ENCODE results near the gene EIF2AK2.

EIF2AK2 gene

DNA sequence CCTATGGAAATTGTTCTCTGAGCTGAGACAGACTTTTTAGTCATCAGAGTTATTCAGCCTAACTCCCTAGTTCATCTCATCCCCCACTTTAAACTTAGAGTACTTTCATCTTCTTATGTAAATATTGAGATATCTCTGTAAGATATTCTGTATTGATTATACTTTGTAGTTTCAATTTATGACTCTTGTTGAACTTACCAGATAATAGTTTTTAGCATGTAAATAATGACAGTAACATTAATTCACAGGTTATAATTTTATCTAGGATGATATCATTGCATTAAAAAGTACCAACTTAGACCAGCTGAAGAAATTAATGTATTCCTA lies 14.8 kb upstream of the EIF2AK2 start:
- DNase-seq (ENCODE audit: low spot score) (no peak), FAIRE-seq (no peak)

DNA sequence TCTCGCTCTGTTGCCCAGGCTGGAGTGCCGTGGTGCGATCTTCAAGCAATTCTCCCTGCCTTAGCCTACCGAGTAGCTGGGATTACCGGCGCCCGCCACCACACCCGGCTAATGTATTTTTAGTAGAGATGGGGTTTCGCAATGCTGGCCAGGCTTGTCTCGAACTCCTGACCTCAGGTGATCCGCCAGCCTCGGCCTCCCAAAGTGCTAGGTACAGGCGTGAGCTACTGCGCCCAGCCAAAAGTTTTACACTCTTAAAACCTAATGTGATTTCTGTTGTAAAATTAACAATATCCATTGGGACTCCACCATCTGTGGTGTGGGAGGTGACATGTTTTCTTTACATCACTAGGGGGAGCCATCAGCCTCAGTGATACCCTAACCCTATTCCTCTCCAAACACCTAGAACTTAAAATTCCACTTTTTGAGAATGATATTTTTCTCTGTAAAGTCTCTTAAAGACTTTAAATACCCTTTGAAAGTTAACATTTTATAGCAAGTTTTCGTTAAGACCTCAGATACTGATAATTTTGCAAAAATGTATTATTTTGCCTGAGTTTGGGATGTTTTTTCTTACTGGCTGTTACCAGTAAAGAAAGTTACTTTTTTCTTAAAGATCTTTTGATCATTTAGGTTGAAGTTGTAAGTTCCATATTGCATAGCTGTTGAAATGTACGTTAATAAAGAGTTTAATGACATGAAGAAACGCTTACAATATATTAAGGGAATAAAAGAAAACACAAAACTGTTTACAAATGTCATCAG lies 11.6 kb upstream of the EIF2AK2 start:
- FAIRE-seq, result no peak
- DNase-seq (ENCODE audit: low spot score), result peak; percentile 63

DNA sequence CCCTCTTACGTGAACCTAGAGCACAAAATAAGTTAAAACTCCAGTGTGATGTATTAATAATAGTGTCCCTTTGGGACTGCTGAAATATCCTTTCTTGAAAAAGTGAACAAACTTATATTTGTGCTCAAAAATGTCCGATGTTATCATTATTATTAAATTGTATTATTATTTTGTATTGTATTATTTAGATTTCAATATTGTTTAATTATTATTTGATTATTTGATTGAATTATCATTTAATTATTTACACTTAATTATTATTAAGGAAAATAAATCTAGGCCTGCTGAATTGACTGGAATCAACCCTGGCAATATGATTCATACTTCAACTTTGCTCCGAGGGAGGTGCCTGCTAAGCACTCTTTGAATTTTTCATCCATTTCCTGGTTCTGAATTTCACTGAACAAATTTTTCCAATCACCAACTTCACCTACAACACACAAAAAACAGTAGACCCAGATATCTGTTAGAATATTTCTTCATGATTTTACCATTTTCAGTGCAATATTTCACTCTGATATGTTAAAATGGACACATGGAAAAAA lies 10.9 kb upstream of the EIF2AK2 start:
- DNase-seq (ENCODE audit: low spot score) (no peak), FAIRE-seq (no peak)

DNA sequence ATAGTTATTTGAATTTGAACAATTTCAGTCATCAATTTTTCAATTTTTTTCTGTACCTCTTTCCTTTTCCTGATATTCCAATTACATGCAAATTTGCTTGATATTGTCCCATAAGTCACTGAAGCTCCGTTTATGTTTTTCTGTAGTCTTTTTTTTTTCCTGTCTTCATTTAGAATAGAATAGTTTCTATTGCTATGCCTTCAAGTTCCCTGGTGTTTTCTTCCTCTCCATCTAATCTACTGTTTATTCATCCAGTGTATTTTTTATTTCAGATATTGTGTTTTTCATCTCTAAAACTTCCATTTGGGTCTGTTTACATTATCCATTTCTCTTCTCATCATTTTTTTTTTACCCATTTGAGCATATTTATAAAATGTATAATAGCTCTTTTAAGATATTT lies 8.0 kb upstream of the EIF2AK2 start:
- FAIRE-seq (no peak), DNase-seq (ENCODE audit: low spot score) (no peak)

DNA sequence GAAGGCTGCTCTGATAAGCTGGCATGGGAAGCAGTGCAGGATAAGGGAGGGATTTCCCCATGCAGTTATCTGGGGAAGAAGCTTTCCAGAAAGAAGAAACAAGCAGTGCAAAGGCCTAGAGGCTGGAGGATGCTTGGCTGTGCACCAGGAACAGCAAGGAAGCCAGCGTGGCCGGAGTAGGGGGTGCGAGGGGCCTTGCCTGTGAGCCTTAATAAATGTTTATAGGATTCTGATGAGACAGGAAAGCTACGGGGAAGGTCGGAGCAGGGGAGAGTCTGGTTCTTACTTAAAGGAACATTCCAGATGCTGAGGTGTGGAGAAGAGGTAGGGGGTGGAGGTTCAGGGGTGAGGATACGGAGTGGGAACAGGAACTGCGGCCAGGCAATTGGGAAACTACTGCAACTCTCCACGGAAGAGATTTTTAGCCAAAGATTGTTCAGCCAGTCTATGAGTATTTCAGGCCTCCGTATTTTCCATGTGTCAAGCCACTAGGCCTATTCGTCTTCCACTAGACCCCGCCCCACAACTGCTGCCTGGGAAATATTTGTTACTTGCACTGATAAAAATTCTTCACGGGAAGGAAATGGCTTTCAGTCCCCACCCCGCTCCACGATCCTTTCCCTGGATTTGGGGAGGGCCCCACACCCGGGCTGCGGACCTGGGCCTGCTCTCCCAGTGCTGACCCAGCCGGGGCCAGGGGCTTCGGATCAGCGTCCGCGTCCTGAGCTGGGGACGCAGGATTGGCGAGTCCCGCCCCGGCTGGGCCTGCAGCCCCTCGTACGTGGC lies 516 bp downstream of the EIF2AK2 start:
- no peak for DNase-seq (ENCODE audit: low spot score)
- no peak for FAIRE-seq

DNA sequence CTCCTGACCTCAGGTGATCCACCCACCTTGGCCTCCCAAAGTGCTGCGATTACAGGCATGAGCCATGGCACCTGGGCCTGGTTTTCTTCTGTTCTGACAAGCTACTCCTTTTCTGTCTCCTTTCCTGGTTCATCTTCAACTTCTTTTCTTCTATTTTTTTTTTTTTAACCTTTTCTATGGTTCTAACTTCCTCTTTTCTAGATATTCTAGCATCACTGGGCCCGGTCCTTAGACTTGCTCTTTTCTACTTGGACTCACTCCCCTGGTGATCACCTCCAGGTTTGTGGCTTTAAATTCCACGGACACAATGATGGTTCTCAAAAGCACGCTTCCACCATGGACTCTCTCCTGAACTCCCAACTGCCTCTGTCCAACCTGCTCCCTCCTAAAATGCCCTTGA lies 2.0 kb downstream of the EIF2AK2 start:
- no peak for FAIRE-seq

DNA sequence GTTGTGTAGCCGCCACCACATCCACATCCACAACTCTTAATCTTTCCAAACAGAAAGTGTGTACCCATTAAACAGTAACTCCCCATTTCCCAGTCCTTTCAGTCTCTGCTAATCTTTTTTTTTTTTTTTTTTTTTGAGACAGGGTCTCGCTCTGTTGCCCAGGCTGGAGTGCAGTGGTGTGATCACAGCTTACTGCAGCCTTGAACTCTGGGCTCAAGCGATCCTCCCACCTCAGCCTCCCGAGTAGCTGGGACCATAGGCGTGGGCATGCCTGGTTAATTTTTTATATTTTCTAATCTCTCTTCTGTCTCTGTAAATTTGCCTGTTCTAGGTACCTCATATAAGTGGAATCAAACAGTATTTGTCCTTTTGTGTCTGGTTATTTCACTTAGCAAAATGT lies 3.6 kb downstream of the EIF2AK2 start:
- FAIRE-seq (no peak), DNase-seq (ENCODE audit: low spot score) (no peak)

More for the DNA sequence above, 2.0 kb downstream of the EIF2AK2 start:
- no peak for DNase-seq (ENCODE audit: low spot score)

DNA sequence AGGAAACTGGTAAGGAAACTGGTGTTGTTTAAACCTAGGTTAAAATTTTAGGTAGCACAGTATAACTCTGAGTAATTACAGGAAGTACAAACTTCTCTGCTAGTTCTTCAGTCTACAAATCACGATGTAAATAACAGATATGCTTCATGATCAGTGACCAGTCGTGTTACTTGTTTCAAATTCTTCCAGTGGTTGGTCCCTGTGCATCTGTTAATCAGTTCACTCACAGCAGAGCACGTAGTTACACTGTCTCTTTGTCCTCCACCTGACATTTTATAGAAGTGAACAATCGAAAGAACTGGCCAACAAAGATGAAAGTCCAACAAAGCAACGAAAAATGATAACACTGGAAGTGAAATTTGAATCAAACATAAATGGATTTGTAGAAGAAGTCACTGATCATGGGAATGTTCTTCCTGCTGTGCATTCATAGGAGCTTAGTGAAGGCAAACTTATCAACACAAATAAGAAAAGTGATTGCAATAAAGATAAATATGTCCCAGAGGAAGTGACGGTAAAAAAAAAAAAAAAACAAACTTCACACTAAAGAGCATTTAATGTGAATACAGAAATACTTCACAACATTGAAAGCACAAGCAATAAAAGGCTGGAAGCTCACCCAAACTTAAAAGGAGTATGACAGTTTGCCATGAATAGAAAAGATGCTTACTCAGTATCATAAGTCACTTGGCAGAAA lies 7.0 kb downstream of the EIF2AK2 start:
- DNase-seq (ENCODE audit: low spot score), result no peak
- no peak for FAIRE-seq

DNA sequence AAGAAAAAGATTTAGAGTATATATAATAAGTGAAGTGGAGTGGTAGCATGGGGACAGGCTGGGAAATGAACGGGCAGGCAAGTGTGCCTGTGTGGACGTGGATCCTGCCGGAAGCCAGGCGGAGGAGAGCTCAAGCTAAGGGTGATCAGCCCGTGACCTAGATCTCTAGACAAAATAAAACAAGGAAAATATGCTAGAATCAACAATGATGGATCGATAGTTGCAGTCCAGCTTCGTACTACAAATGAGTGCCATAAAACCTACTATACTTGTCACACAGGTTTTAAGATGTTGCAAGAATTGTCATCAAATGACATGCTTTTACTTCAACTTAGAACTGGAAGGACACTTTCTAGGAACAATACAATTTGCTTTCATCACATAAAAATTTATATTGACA lies 8.5 kb downstream of the EIF2AK2 start:
- FAIRE-seq, result no peak
- no peak for DNase-seq (ENCODE audit: low spot score)

DNA sequence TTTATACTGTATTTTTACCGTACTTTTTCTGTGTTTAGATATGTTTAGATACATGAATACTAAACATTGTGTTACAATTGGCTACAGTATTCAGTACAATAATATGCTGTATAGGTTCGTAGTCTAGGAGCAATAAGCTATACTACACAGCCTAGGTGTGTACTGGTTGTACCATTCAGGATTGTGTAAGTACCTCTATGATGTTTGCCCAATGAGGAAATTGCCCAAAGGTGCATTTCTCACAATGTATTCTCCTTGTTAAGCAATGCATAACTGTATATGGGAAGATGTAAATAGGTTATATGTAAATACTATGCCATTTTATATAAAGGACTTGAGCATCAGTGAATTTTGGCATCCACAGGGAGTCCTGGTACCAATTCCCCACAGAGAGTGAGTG lies 10.7 kb downstream of the EIF2AK2 start:
- DNase-seq (ENCODE audit: low spot score) (no peak), FAIRE-seq (no peak)

DNA sequence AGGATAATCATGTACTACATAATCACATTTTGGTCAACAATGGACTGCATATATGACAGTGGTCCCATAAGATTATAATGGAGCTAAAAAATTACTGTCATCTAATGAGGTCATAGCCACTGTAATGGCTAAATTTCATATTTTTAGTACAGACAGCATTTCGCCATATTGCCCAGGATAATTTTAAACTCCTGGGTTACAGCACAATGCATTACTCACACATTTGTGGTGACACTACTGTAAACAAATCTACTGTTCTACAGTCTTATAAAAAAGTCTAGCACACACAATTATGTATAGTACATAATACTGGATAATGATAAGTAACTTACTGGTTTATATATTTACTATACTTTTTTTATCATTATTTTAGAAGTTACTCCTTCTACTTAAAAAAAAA lies 12.8 kb downstream of the EIF2AK2 start:
- FAIRE-seq (no peak), DNase-seq (ENCODE audit: low spot score) (no peak)

DNA sequence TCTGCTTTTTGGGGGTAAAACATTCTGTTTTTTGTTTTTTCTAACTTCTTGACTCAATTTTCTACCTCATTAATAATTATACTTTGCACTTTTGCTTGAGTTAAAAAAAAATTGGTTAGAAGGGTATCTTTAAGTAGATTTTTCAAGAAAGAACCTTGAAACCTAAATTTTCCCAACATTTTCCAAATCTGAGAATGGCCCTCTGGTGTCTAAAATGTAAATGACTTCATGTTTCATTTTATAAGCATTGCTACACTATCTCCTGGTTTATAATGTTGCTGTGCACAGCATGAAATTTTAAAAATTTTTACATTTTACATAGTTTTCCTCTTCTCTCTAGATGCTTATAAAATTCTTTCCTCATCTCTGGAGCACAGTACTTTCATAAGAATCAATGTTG lies 14.2 kb downstream of the EIF2AK2 start:
- DNase-seq (ENCODE audit: low spot score) (no peak), FAIRE-seq (no peak)

DNA sequence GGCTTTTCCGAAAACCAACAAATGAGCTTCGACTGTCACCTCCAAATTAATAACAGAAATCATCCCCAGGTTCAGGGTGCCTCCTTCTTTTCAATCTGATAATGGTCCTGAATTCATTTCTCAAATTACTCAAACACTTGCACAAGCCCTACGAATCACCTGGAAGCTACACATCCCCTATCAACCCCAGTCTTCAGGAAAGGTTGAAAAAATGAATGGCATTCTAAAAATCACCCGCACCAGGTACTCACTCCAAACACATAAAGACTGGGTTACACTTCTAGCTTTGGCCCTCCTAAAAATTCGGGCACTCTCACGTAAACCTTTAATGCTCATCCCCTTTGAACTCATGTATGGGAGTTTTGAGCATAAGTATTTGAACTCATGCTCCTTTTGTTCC lies 23.9 kb downstream of the EIF2AK2 start:
- DNase-seq (ENCODE audit: low spot score) (no peak), FAIRE-seq (no peak)

DNA sequence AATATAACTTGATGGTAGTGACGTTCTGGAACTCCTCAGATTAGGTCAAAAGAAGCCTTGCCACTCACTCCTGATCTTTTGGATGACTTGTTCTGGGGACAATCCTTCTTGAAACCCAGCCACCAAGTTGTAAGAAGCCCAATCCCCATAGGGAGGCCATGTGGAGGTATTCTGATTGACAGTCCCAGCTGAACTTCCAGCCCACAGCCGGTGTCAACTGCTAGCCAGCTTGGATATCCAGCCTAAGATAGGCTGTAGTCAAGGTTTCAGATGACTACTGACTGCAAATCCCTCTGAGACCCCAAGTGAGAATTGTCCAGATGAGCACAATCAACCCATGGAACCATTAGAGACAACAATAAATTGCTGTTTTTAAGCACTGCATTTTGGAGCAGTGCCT lies 31.4 kb downstream of the EIF2AK2 start:
- DNase-seq (ENCODE audit: low spot score), result no peak
- FAIRE-seq, result no peak

DNA sequence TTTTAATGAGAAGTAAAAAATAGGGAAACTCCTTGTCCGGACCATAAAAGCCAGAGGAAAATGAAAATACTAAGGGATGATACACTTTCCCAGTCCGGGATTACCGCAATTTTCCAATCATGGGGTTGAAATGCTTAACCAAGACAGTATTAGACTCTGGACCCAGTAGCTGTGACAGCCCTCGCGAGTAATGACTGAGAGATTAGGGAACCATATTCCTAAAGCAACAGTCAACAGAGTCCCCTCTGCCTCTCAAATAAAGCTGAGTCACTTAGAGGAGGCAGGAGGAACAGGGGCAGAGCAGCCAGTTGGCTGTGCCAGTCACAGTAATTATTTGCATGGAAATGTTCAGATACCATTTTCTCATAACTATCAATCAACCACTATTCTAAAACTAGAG lies 37.6 kb downstream of the EIF2AK2 start:
- no peak for FAIRE-seq
- DNase-seq (ENCODE audit: low spot score), result no peak

DNA sequence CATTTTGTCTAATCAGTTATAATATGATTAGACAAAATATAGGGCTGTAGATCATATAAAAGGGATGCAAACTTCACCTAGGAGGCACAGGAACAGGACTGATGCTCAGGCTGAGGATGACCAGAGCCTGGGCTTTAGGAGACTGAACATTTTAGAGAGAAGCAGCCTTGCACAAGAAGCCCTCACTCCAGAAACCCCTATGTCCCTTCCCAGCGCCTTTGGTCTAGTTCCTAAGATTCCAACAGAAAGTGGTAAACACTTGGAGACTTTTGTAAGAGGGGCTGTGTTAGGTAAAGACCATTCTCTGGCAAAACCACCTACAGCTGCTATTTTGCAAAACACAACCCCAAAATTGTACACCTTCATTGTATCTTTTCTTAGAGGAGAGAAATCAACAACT lies 39.2 kb downstream of the EIF2AK2 start:
- FAIRE-seq (no peak), DNase-seq (ENCODE audit: low spot score) (no peak)

DNA sequence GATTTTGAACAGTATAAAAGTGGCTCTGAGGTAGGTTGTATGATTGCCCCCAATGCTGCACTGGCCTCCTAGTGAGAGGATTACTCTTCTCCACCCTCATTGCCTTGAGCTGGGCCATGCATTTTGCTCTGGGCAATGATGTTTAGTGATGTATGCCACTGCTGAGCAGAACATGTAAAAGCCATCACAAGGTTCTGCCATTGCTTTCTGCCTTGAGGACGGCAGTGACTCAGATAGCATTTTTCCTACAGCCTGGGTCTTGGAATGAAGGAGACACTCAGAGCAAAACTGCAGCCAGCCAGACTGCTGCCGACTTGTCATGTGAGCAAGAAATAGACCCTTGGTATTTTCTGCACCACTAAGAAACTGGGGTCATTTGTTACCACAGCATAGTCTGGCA lies 44.8 kb downstream of the EIF2AK2 start:
- FAIRE-seq (no peak), DNase-seq (ENCODE audit: low spot score) (no peak)

DNA sequence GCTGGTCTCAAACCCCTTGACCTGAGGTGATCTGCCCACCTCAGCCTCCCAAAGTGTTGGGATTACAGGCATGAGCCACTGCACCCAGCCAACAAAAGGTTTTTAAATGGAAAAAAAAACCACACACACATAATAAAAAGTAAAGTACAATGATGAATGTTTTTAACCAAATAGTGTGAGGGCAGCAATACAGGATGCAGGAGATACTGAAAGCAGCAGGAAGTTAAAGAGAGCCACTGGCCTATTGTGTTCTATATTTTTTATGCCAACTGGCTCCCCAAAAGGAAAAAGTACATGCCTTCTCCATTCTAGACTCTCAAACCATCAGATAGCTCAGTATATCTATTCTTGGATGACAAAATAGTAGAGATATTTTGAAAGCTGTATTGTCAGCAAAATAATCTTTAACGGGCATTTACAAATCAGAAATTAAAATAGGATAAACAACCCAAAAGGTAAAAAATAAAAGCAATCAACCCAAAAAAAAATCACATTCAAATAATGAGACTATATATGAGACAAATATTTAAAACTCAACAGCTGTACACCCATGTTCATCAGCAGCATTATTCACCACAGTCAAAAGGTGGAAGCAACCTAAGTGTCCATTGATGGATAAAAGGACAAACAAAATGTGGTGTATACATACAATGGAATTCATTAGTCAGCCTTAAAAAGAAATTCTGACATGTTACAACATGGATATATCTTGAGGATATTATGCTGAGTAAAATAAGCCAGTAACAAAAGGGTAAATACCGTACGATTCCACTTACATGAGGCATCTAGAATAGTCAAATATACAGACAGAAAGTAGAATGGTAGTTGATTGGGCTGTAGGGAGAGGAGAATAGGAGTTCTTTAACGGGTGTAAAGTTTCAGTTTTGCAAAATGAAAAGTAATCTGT lies 46.2 kb downstream of the EIF2AK2 start:
- DNase-seq (ENCODE audit: low spot score) (no peak), FAIRE-seq (no peak)

DNA sequence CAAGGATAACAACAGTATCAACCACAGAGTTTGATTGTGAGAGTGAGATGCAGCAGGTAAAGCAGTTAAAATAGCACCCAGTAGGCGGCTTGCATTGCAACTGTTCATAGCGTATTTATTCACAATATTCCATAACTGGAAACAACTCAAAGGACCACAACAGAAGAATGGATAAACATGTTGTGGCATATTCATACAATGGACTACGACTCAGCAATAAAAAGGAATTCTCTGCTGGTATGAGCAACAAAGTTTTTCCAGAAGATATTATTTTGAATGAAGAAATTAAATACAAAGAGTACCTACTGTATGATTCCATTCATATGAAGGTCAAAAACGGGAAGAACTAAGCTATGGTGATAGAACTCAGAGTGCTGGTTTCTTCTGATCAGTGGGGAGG lies 47.3 kb downstream of the EIF2AK2 start:
- no peak for DNase-seq (ENCODE audit: low spot score)
- FAIRE-seq, result no peak

DNA sequence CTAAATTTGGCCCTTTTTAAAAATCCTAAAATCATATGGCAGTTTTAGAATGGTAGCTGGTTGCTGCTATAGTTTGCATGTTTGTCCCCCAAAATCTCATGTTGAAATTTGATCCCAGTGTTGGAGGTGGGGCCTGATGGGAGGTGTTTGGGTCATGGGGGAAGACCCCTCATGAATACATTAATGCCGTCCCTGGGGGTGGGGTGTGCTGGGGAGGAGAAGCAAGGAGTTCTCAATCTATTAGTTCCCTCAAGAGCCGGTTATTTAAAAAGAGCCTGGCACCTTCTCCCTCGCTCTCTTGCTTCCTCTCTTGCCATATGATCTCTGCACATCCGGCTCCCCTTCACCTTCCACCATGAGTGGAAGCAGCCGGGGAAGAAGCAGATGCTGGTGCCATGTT lies 51.6 kb downstream of the EIF2AK2 start:
- FAIRE-seq (no peak), DNase-seq (ENCODE audit: low spot score) (no peak)

DNA sequence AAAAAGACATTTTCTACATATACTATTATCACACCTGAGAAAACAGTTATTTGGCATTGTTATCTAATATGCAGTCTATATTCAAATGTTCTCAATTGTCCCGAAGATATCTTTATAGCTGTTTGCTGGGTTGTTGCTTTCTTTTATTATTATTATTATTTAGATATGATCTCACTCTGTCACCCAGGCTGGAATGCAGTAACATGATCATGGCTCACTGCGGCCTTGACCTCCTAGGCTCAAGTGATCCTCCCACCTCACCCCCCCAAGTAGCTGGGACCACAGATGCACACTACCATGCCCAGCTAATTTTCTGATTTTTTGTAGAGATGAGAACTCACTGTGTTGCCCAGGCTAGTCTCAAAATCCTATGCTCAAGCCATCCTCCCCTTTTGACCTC lies 52.6 kb downstream of the EIF2AK2 start:
- no peak for FAIRE-seq
- DNase-seq (ENCODE audit: low spot score), result no peak
